Transverse colon (tissue), 4 donors: Measurements from ENCODE around the gene MOB3B. TPM values are rescaled to one million over a fixed set of nuclear protein-coding genes. Genes with fewer than 3 reads are reported as not detected.
A peak's percentile ranks its signal among the peaks of the same experiment; 100 is the strongest.

Experiments
- DNase-seq: peaks from one replicate; pipeline ENCODE4 v3.0.0-alpha.2; 2019
- H3K27ac ChIP-seq, 4 donors: fragments of 200-600 bp; sonication (generic); 2 replicates each; pipeline ENCODE4 v1.5.1; 2016 to 2018; ENCODE audit warnings: inconsistent platforms in 4 of 4
- H3K27me3 ChIP-seq: fragments of 200-600 bp; sonication (generic); 2 replicates; pipeline ENCODE4 v1.5.1; 2017; ENCODE audit warnings: inconsistent platforms
- H3K36me3 ChIP-seq, 4 donors: fragments of 200-600 bp; sonication (generic); 2 replicates each; pipeline ENCODE4 v1.5.1; 2017 to 2019; ENCODE audit warnings: inconsistent platforms in 4 of 4
- H3K4me1 ChIP-seq, 4 donors: fragments of 200-600 bp; sonication (generic); 2 replicates each; pipeline ENCODE4 v1.5.1; 2017 to 2020; ENCODE audit warnings: inconsistent platforms in 4 of 4
- H3K4me3 ChIP-seq, 4 donors: fragments of 200-600 bp; sonication (generic); 1 replicate in 1 of 4; 2 replicates in 3 of 4; pipeline versions ENCODE4 v1.5.1 to v1.6.1; 2017 to 2019; ENCODE audit warnings: inconsistent platforms in 4 of 4
- H3K9me3 ChIP-seq, 2 donors: fragments of 200-600 bp; sonication (generic); 2 replicates each; pipeline ENCODE4 v1.5.1; 2017 to 2019; ENCODE audit warnings: inconsistent platforms in 2 of 2
- EP300 ChIP-seq: sonication (generic); formaldehyde crosslinking; IDR thresholded peaks from one replicate; pipeline ENCODE4 v1.6.1; 2017; ENCODE audit warnings: antibody characterized with exemption, low read depth
- POLR2A ChIP-seq: fragments of 450-650 bp; IDR thresholded peaks from one replicate; pipeline ENCODE4 v1.6.1; 2016; ENCODE audit warnings: antibody characterized with exemption, mild to moderate bottlenecking, moderate library complexity
- POLR2AphosphoS5 ChIP-seq, 3 donors: sonication (generic); formaldehyde crosslinking; IDR thresholded peaks; one replicate each; pipeline ENCODE4 v1.6.1; 2016; ENCODE audit warnings: antibody characterized with exemption in 3 of 3
- WGBS, 2 donors: methylation state at CpG; one replicate each; pipeline ENCODE4 v1.1.5; 2018; ENCODE audit warnings: low coverage in 1 of 2; 5-methylcytosine and 5-hydroxymethylcytosine counted together
- in situ Hi-C, 4 donors: fragments of 200-750 bp; cut with MboI; loops; one replicate each; pipeline versions ENCODE4 v1.15.0 to v1.15.1; 2017; ENCODE audit warnings: low sequenced_read_pairs in 3 of 4, low pct_ligation_motif_present in 1 of 4, low pct_unique_long_range_greater_than_20kb in 1 of 4
- intact Hi-C: fragments of 100-400 bp; cut with DNase I; formaldehyde crosslinking; loops from one replicate; pipeline ENCODE4 v1.15.1; 2023; ENCODE audit warnings: low total_unique reads
- total RNA-seq, 4 donors: library from RNA; depleted of rRNA; stranded (reverse); fragments of >200 nt; gene quantifications; one replicate each; pipeline ENCODE4 v1.1.0, GENCODE V29; 2016
- TF ChIP-seq, protein P1 (sequence below), 5 experiments: fragments of 200-600 bp in 3 of 5; fragments of 450-650 bp in 2 of 5; sonication (generic) in 3 of 5; IDR thresholded peaks; 1 replicate in 2 of 5; 2 replicates in 3 of 5; pipeline ENCODE4 v1.5.1; 2016 to 2017; ENCODE audit warnings: antibody characterized with exemption in 5 of 5, inconsistent platforms in 3 of 5, mild to moderate bottlenecking in 2 of 5, moderate library complexity in 1 of 5

Gene MOB3B
- total RNA-seq, 4 donors from 2014 or later = 18.3 to 39.7 (median 29.1) TPM

DNA sequence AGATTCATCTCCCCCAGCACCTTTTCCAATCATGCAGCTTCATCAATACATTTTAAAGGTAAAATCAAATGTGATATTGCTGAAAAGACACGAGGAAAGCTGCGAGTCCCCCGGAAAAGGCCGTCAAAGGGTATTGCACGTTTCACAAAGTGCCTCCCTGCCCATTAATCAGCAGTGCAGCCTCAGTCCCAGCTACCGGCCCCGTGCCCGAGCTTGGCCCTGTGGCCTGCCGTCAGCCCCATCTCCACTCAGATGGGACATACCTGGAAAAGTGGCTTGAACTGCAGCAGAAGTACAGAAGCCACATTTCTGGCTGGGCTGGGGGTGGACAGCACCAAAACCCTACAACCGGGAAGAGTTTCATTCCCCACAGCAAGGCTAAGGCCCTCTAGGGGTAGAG is 192.8 kb downstream of the MOB3B start:
- Histone ChIP-seq H3K4me1 (peaks cover 20 to 65% (median 36%) of the 10 kb centered on the region in 4 donors), H3K36me3 (no peaks in the 10 kb centered on the region), H3K9me3 (no peaks in the 10 kb centered on the region), H3K27ac (no peak overlapping the region), H3K27me3 (no peaks in the 10 kb centered on the region), H3K4me3 (no peak overlapping the region)
- 94 to 100% methylated on average over 4 to 10 of the region's 10 CpGs for WGBS, 2 donors
- TF ChIP-seq, protein P1, sequence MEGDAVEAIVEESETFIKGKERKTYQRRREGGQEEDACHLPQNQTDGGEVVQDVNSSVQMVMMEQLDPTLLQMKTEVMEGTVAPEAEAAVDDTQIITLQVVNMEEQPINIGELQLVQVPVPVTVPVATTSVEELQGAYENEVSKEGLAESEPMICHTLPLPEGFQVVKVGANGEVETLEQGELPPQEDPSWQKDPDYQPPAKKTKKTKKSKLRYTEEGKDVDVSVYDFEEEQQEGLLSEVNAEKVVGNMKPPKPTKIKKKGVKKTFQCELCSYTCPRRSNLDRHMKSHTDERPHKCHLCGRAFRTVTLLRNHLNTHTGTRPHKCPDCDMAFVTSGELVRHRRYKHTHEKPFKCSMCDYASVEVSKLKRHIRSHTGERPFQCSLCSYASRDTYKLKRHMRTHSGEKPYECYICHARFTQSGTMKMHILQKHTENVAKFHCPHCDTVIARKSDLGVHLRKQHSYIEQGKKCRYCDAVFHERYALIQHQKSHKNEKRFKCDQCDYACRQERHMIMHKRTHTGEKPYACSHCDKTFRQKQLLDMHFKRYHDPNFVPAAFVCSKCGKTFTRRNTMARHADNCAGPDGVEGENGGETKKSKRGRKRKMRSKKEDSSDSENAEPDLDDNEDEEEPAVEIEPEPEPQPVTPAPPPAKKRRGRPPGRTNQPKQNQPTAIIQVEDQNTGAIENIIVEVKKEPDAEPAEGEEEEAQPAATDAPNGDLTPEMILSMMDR (IDR thresholded peaks at IDR 0.05) = no peak
- TF ChIP-seq POLR2A (no peak), POLR2AphosphoS5 (IDR thresholded peaks at IDR 0.05) (no peak), EP300 (no peak)
- DNase-seq = no peak
- in situ Hi-C loops = loop anchor here in 1 of 4 donors (10.0 kb wide), 1 partner anchor 208 kb away; no protein-coding TSS in a partner anchor
- intact Hi-C loops = no loop called here

DNA sequence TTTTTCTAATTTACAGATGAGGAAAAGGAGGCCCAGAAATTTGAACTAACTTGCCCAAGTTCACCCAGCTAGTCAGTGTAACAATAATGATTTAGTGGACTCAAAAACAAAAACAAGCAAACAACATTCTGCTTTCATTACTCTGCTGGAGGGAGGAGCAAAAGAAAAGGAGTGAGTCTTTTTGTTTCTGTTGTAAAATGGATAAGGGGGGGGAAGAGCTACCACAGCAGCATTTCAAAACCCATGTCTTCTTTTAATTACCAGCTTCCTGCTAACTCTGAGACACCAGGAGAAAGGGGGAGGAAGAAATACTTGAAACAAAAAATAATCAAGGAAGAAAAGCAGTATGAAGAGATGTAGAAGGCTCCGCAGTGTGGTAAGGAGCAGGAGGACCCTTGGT is 193.5 kb downstream of the MOB3B start:
- Histone ChIP-seq H3K4me1 (peaks cover 15 to 60% (median 32%) of the 10 kb centered on the region in 4 donors), H3K27me3 (no peaks in the 10 kb centered on the region), H3K27ac (no peak overlapping the region), H3K4me3 (no peak overlapping the region), H3K9me3 (no peaks in the 10 kb centered on the region), H3K36me3 (no peaks in the 10 kb centered on the region)
- WGBS, 2 donors = 97% methylated on average over 1 of the region's 1 CpG; no CpG with 5 or more reads in 1 of the 2 donors
- DNase-seq = no peak
- TF ChIP-seq, protein P1 (IDR thresholded peaks at IDR 0.05) = no peak
- TF ChIP-seq POLR2AphosphoS5 (IDR thresholded peaks at IDR 0.05) (no peak), EP300 (no peak), POLR2A (no peak)
- intact Hi-C loops = no loop called here
- in situ Hi-C loops = loop anchor here in 1 of 4 donors (10.0 kb wide), 1 partner anchor 209 kb away; no protein-coding TSS in a partner anchor

DNA sequence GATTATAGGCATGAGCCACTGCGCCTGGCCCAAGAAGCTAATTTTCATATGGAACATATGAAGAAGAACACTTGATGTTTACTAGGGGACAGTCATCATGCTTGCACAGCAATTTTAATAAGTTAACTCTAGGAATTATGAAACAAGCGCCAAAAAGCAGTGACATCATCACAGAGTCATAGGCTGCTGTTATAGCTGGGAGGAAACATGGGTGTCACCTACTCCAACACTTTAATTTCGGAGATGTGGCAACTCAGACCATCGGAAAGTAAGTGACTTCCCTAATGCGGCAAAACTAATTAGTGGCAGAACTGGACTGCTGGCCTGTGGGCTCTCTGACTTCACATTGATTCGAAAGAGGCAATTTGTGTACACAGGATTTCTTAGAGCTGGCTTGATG is 194.5 kb downstream of the MOB3B start:
- Histone ChIP-seq H3K27me3 (no peaks in the 10 kb centered on the region), H3K9me3 (no peaks in the 10 kb centered on the region), H3K36me3 (no peaks in the 10 kb centered on the region), H3K4me3 (no peak overlapping the region), H3K27ac (no peak overlapping the region), H3K4me1 (peaks cover 9 to 50% (median 28%) of the 10 kb centered on the region in 4 donors)
- DNase-seq = no peak
- intact Hi-C loops (no loop called here), in situ Hi-C loops (loop anchor here in 1 of 4 donors (10.0 kb wide), 1 partner anchor 210 kb away; no protein-coding TSS in a partner anchor)
- 87% methylated on average over 6 of the region's 6 CpGs; no CpG with 5 or more reads in 1 of the 2 donors for WGBS, 2 donors
- TF ChIP-seq EP300 = no peak
- no peak for TF ChIP-seq POLR2A
- TF ChIP-seq, protein P1 (IDR thresholded peaks at IDR 0.05) = no peak
- TF ChIP-seq POLR2AphosphoS5 (IDR thresholded peaks at IDR 0.05) = no peak

DNA sequence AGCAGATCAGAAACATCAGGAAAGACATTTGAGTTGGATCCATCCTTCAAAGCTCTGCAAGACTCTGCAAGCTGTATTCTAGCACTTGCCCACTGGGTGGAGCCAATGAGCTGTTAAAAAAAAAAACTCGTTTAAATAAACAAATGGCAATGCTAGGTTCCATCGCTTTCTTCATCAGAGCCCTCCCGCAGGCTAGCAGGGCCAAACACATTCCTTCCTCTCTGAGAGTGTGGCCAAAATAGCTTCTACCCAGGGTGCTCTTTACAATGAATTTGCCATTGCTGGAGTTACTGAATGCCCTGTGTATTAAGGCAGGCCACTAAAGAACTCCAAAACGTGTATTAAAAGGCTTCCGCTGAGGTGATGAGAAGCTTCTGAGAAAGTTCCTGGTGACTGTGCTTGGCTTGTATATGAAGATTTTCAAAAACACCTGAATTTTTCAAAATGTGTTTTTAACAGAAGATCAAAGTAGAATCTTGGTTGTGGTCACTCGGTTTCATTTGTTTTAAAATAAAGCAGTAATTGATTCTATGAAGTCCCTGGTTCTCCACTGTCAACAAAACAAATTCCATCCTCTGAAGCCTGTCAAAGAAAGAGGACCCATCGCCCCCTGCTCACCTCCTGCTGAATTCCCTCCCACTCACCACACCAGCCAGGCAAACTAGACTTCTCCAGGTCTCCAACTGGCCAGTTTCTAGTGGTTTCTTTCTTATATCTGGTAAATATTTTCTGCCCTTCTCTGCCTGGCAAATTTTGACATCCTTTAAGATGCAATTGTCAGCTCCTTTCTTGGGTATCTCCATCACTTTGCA is 196.2 kb downstream of the MOB3B start:
- H3K9me3 ChIP-seq = no peaks in the 10 kb centered on the region
- WGBS, 2 donors = 33 to 41% methylated on average over 5 to 7 of the region's 7 CpGs
- DNase-seq = peak; percentile 61
- TF ChIP-seq, protein P1 (IDR thresholded peaks at IDR 0.05) = peak; percentile 85 to 95 (median 87)
- TF ChIP-seq POLR2A (no peak), POLR2AphosphoS5 (IDR thresholded peaks at IDR 0.05) (no peak), EP300 (no peak)
- intact Hi-C loops (loop anchor here (5.0 kb wide), 2 partner anchors 194 to 214 kb away; partner anchors contain the start of gene MOB3B), in situ Hi-C loops (loop anchor here (5.0 to 10.0 kb wide), 3 partner anchors 199 to 214 kb away; no protein-coding TSS in a partner anchor)
- H3K27me3 ChIP-seq = no peaks in the 10 kb centered on the region
- peaks cover 6 to 34% (median 18%) of the 10 kb centered on the region in 4 donors for H3K4me1 ChIP-seq
- H3K4me3 ChIP-seq = no peak overlapping the region
- no peak overlapping the region for H3K27ac ChIP-seq
- H3K36me3 ChIP-seq = peaks cover 0 to 3% (median 0%) of the 10 kb centered on the region in 4 donors
